GM21619 (cell line): ENCODE measurements around the gene TESMIN.

Source experiments
- ATAC-seq: cut with Tn5 transposase; IDR thresholded peaks from one replicate; pipeline ENCODE4 v1.9.1; 2021; ENCODE audit not compliant: unreplicated experiment

The TESMIN gene

DNA sequence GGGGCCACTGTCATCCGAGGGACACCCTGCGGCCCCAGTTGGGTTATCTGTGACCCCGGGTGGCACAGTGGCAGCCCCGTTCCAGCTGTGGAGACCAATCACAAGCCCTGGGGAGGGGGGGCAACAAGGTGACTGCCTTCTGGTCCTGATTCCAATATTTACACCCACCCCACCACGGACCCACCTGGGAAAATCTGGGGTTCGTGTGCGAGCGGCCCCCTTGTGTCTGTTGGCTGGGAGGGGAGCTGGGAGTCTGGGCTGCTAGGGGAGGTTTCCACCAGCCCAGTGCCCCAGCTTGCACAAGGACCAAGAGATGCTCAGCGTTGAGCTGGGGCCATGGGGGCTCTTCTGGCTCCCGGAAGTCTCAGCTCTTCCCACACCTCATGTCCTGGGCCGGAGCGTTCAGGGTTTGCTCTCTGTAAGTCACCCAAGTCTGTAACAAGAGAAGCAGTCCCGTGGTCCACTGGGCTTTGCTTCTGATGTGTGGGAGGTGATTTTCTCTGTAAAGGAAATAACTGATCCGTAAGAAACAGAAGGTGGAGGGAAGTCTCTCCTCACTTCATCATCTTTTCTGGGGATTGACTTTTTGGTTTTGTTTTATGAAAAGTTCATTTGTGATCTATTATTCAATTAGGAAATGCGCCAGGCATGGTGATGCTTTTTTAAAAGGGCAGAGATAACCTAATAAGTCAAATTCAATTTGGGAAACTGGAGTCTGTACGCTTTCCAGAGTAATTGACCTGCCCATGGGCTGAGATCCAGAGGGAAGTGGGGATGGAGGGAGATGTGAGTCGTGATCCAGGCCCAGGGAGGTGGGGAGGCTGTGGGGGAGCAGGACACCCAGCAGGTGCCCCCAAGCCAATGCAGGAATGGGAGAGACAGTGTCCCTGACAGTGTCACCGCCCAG lies 89.4 kb downstream of the TESMIN start:
- no peak for ATAC-seq

- ATAC-seq: no peak
Observed at GRCh38 chr11:68661014-68661413, 90.3 kb downstream of the TESMIN start.

GRCh38 chr11:68660066-68660810 lies 91.1 kb downstream of the TESMIN start:
- ATAC-seq: no peak

- ATAC-seq: no peak
Observed at GRCh38 chr11:68659158-68659921, 92.0 kb downstream of the TESMIN start.

DNA sequence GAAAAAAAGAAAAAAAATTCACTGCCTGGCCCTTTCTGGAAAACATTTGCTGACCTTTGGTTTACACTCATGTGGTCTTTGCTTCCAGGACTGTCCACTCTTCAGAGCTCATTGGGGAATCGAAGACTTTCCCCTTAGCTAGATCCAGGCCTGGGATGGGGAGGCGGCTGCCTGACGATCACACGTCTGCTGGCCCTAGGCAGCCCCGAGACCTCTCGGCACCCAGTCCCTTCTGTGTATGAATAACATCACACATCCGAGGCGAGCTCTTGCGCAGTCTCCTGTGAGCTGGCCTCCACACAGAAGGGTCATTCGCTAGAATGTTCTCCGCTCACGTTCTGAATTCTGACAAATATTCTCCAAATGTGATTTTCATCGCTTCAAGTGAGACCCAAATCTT lies 92.7 kb downstream of the TESMIN start:
- ATAC-seq: no peak

DNA sequence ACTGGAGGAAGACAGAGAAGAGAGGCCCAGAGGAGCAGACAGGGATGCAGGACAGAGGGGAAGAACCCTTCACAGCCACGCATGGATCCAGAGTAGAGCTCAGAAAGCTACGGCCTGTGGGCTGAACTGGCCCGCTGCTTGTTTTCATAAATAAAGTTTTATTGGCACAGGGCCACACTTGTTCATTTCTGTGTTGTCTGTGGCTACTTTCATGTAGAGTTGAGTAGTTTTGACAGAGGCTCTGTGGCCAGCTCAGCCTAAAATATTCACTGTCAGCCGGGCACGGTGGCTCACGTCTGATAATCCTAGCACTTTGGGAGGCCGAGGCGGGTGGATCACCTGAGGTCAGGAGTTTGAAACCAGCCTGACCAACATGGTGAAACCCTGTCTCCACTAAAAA lies 93.2 kb downstream of the TESMIN start:
- no peak for ATAC-seq
